Right forelimb (tissue), 1 donor: ENCODE results near the gene SIGMAR1.
A peak's percentile ranks its signal among the peaks of the same experiment; 100 is the strongest.

Source experiments
- DNase-seq: peaks from one replicate; pipeline ENCODE4 v3.0.0-alpha.2; 2018

Gene SIGMAR1

GRCh38 chr9:34629491-34629808, 8.1 kb downstream of the SIGMAR1 start:
- DNase-seq = no peak

GRCh38 chr9:34628656-34629490, 8.7 kb downstream of the SIGMAR1 start, which contains the start of gene ARID3C:
Gene ARID3C (minus strand): TSS chr9:34629066. CDS start chr9:34628014, 1,052 bp downstream.
- no peak for DNase-seq

DNA sequence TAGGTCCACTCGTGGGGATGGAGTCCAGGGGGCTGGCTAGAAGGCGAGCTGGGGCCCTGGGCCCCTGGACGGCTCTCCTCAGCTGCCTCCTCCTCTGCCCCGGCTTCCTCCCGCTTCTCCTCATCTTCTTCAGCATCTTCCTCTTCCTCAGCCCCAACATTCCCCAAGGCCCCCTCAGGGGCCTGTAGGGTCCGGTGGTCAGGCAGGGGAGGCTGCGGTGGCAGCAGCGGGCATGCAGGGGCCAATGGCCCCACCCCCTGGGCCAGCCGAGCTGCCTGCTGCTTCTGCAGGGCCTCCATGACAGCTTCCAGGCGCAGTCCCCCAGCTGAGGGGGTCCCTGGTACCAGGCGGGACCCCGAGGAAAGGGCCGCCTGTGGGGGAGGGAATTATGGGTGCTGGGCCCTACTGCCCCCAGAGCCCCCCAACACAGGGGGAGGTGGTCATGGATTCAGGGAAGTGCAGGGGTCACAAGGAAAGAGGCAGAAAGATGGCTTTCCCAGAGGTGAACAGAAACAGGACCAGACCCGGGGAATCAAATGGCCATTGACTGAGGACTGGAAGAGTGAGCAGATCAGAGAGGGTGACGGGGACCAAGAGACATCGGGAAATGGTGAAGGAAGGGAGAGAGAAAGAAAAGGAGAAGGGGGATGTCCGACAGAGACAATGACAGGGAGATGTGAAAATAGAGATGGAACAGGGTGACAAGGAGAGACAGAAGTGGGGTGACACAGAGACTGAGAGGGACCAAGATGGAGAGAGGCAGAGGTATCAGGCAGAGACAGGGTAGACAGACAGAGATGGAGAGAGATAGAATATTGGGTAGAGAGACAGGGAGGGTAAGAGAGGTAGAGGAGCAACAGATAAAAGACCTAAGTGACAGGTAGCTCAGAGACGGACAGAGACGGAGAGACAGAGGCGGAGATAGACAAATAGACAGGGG, 9.6 kb downstream of the SIGMAR1 start:
- DNase-seq = no peak

- DNase-seq = no peak
These were observed 12.5 kb downstream of the SIGMAR1 start for GRCh38 chr9:34625186-34625486.

DNA sequence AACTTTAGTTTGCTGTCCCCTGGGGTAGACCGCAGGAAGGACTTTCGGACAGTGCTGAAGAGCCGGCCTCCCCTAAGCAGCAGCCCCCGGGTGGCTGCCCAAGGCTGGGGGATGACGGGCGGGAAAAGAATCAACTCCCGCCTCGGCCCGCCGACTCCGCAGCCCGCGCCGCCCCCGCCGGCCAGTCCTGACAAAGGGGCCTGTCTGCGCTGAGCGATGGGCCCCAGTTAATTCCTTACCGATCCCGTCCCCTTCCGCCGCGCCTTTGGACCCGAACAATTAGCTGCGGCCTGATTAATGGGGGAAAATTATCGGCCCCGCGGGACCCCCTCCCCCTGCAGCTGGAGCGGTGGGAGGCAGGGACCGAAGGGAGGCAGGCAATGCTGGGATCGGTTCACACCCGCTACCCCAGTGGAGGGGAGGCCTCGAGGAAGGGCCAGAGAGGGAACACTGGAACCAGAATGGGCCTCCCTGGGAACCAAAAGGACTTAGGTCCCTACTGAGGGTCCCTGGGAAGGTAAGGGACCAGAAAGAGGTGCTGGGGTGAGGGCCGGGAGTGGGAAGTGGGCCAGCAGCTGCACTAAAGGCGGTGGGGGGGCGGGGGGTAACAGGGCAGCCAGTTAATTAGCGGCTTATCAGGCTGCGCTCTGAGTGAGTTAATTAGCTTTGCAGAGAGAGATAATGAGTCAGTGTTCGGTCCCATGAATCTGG, 13.0 kb downstream of the SIGMAR1 start:
- no peak for DNase-seq

DNA sequence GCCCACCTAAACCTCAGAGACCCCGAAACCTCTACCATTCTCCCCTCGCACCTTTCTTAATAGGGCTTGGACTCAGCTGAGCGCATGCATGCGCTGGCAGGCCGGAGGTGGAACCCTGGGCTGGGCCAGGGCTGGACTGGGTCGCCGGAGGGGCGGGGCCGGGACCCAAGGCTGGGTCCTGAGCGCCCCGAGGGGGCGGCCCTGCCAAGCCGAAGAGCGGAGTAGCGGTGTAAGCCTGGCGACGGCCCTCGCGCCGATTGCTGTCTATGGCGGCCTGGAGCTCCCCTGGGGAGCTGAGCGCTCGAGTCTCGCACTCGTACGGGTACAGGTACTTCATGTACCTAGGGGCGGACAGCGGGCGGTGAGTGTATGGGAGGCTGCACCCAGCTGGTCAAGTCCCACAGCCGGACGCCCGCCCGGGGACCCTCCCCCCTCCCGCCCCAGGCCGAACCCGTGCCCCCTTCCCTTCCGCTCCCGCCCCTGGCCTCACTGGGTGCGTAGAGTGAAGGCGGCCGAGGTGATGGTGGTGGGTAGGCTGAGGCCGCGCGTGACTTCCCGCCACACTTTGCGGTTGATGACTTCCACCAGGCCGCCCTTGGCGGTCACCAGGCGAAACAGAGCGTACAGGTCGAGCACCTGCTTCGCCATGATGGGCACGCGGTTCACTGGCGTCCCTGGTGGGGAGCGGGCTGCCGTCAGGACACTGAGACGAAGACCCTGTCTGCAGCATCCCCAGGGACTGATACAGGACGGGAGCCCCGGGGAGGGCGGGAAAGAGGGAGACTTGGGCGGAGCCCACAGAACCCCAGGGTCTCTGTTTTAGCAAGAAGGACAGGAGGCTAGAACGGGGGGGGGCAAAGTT, 14.0 kb downstream of the SIGMAR1 start:
- DNase-seq = no peak

- DNase-seq = peak; percentile 91
These were observed 17.3 kb downstream of the SIGMAR1 start, which contains the start of gene DCTN3 for GRCh38 chr9:34620061-34620994. Gene DCTN3 (minus strand): TSS chr9:34620495. CDS start chr9:34620464, 31 bp downstream.

- DNase-seq = no peak
These were observed 22.5 kb downstream of the SIGMAR1 start for GRCh38 chr9:34615132-34615531.

DNA sequence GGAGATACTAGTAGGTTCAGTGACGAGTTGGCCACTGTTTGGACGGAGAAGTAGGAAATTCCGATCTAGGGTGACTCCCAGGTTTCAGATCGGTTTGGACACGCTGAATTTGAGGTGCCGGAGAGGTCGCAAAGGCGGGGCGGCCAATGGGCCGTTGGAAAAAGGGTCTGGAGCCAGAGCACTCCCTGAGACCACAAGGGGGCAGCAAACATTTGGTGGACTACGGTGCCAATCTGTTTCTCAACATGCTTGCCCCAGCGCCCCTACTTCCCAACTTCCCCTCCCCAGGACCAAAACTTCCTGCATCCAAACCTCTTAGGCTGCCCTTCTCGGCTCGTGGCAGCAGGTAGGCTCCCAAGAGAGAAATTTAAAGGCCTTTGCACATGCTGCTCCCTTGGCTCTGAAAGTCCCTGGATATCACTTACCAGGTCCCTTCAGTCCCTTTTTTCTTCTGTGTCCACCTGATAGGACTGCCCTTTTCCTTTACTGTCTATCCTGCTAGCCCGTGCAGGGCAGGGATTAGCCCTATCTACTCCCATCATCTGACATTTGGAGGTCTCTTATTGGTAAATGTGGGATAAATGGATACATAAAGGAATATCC, 24.7 kb downstream of the SIGMAR1 start:
- DNase-seq = peak; percentile 81

DNA sequence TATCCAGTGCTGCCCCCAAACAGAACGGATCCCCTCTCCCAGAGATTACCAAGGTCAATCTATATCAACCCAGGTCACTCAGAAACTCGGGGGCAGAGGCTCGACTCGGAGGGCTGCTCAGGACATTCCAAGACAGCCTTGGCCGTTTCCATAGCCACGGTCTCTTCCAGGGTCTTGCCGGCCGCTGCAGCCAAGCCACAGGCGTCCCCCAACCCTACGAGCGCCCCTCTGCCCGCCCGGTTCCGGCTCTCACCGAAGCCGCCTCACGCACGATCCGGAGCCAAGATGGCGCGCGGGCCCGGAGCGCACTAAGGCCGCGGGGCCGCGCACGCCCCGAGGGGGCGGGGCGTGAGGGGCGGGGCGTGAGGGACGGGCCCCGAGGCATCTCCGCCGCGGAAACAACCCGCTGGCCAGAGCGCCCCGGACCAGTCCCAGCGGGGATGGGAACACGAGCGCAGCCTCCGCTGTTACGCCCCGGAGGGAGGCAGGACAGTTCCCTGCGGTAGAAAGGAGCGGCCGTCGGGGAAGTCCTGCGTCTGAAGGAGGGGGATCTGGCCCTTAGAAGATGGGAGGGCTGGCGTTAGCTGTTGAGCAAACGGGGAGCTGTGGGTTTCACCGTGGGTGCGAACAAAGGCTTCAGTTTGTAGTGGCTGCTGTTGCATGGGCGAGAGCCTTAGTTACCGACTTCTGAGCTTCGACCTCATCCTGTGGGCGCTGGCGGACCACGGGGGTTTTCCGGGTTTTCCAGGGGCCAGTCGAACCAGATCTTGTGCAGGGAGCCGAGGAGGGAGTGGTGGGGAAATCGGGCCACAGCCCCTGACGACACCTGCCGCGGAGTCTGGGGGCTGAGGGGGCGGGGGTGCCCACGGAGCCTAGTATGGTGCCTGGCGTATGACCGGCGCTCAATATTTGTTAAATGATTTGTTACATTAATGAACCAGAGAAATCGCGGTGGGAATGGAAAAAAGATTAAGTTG, 25.5 kb downstream of the SIGMAR1 start, which contains the start of gene RPP25L:
Gene RPP25L, minus strand, starts transcription at position 287 of the 977 bp plus-strand sequence. CDS start 801 bp downstream, outside the sequence.
- DNase-seq = peak; percentile 89

- DNase-seq = no peak
These were observed 26.3 kb downstream of the SIGMAR1 start for GRCh38 chr9:34611251-34611810.

- DNase-seq = no peak
These were observed 27.0 kb downstream of the SIGMAR1 start for GRCh38 chr9:34610434-34611206.

GRCh38 chr9:34607331-34607730, 30.3 kb downstream of the SIGMAR1 start:
- no peak for DNase-seq

DNA sequence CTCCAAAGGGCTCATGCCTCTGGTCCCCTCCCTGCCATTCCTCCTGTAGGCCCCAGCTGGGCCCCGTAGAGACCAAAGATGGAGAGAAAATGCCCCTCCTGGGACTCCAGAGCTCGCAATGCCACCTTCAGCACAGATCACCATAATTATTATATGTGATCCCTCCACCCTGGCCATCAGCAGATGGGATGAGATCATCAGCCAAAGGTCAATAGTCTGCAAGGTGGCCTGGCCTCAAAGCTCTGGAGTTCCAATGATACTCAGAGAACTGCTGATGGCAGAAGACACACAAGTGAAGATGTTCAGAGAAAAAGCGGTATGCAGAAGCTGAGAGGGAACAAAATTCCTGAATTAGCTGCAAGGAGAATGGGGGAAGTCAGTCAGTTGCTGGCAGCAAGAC, 30.7 kb downstream of the SIGMAR1 start:
- DNase-seq = no peak

DNA sequence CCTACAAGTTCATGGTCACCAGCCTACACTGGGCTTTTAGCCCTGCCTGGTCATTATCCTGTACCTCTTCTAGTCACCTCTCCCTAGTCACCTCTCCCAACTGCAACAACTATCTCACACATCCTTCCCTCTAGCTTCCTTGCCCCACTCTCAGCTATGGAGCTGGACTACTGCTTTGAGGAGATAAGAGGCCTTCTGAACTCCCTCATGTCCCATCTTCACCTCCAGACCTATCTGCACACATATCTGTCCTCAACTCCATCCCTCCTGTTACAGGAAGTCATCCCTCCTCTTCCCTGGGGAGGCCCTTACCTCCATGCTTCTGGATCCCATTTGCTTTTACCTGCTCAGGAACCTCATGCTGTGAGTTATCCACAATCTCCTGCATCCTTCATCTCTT, 31.4 kb downstream of the SIGMAR1 start:
- DNase-seq = no peak

GRCh38 chr9:34603610-34604231, 33.9 kb downstream of the SIGMAR1 start:
- DNase-seq = peak; percentile 91

GRCh38 chr9:34601937-34602573, 35.5 kb downstream of the SIGMAR1 start:
- no peak for DNase-seq
